Thyroid gland (tissue), 4 donors: Measurements from ENCODE around the gene KRTAP22-2.

Experiments
- CTCF ChIP-seq, 6 experiments: fragments of 200-600 bp in 3 of 6; fragments of 450-650 bp in 3 of 6; sonication (generic) in 3 of 6; IDR thresholded peaks; one replicate each; pipeline ENCODE4 v1.5.1; 2016 to 2019; ENCODE audit warnings: antibody characterized with exemption in 6 of 6, mild to moderate bottlenecking in 2 of 6, inconsistent platforms in 1 of 6, moderate library complexity in 1 of 6
- POLR2A ChIP-seq, 2 donors: fragments of 450-650 bp; IDR thresholded peaks; one replicate each; pipeline ENCODE4 v1.6.1; 2017; ENCODE audit warnings: antibody characterized with exemption in 2 of 2, mild to moderate bottlenecking in 2 of 2, moderate library complexity in 1 of 2

- TF ChIP-seq CTCF (IDR thresholded peaks at IDR 0.05) (no peak), POLR2A (IDR thresholded peaks at IDR 0.05) (no peak)
Measured at GRCh38 chr21:30563072-30563471, 27.1 kb downstream of the KRTAP22-2 start.
